SU-DHL-6 (cell line): ENCODE measurements around the gene DKC1.

Experiments used
- H2AFZ ChIP-seq: fragments of 200-600 bp; sonication (generic); 2 replicates; pipeline ENCODE4 v1.6.1; 2014; ENCODE audit warnings: low read depth, mild to moderate bottlenecking, moderate library complexity, mixed read lengths, antibody characterized with exemption, low read length; ENCODE audit not compliant: severe bottlenecking
- H3F3A ChIP-seq: fragments of 200-600 bp; shearing (Covaris generic); 2 replicates; pipeline ENCODE4 v1.6.0; 2016; ENCODE audit warnings: antibody characterized with exemption, mild to moderate bottlenecking; ENCODE audit not compliant: insufficient read depth
- H3K27ac ChIP-seq: fragments of 200-600 bp; sonication (generic); 2 replicates; pipeline ENCODE4 v1.5.1; 2016; ENCODE audit warnings: low read depth, mild to moderate bottlenecking, low read length, moderate library complexity, mixed read lengths
- H3K27me3 ChIP-seq: fragments of 200-600 bp; sonication (generic), shearing (Covaris generic); 2 replicates; pipeline ENCODE4 v1.6.0; 2014; ENCODE audit warnings: mild to moderate bottlenecking, low read length
- H3K36me3 ChIP-seq: fragments of 200-600 bp; sonication (generic); 2 replicates; pipeline ENCODE4 v1.6.1; 2014; ENCODE audit warnings: mild to moderate bottlenecking, low read length, mixed read lengths
- H3K4me2 ChIP-seq: fragments of 300-600, 200-600 bp; shearing (Covaris generic), sonication (generic); 2 replicates; pipeline ENCODE4 v1.6.0; 2014; ENCODE audit warnings: low read length, low read depth, mild to moderate bottlenecking; ENCODE audit not compliant: poor library complexity, severe bottlenecking
- H3K4me3 ChIP-seq: fragments of 200-600 bp; sonication (generic); 2 replicates; pipeline ENCODE4 v1.5.1; 2014; ENCODE audit warnings: antibody characterized with exemption, low read length, mild to moderate bottlenecking, mixed read lengths; ENCODE audit not compliant: insufficient read depth, poor library complexity, severe bottlenecking
- H3K79me2 ChIP-seq: fragments of 200-600 bp; sonication (generic); 2 replicates; pipeline ENCODE4 v1.6.1; 2014; ENCODE audit warnings: mild to moderate bottlenecking, low read length, moderate library complexity; ENCODE audit not compliant: insufficient read depth
- H3K9ac ChIP-seq: fragments of 200-600 bp; sonication (generic); 2 replicates; pipeline ENCODE4 v1.7.0; 2014; ENCODE audit warnings: mild to moderate bottlenecking, low read length
- H3K9me2 ChIP-seq: fragments of 200-600 bp; sonication (generic); replicated peaks from 2 replicates; pipeline ENCODE4 v1.6.1; 2014; ENCODE audit warnings: low read length; ENCODE audit not compliant: insufficient read depth
- H3K9me3 ChIP-seq: fragments of 200-600 bp; sonication (generic); 2 replicates; pipeline ENCODE4 v1.6.1; 2014; ENCODE audit warnings: low read length, mixed read lengths; ENCODE audit not compliant: insufficient read depth
- H4K20me1 ChIP-seq: fragments of 200-600 bp; sonication (generic); 2 replicates; pipeline ENCODE4 v1.6.1; 2014; ENCODE audit warnings: low read depth, mild to moderate bottlenecking, antibody characterized with exemption, low read length, moderate library complexity, mixed read lengths
- CTCF ChIP-seq: fragments of 200-600 bp; sonication (generic); IDR thresholded peaks from one replicate; pipeline ENCODE4 v1.5.1; 2017; ENCODE audit warnings: antibody characterized with exemption, mild to moderate bottlenecking, low read length, moderate library complexity; ENCODE audit not compliant: insufficient read depth, poor library complexity, severe bottlenecking
- EZH2phosphoT487 ChIP-seq: fragments of 200-600 bp; sonication (generic), shearing (Covaris generic); conservative IDR thresholded peaks from 2 replicates; pipeline ENCODE4 v1.6.1; 2018; ENCODE audit warnings: mild to moderate bottlenecking, antibody characterized with exemption, low read length, moderate library complexity, mixed read lengths

The DKC1 gene

GRCh38 chrX:154793084-154793795 is 30.6 kb downstream of the DKC1 start:
- H3K4me2 ChIP-seq = no peak overlapping the region
- H3K27ac ChIP-seq = no peak overlapping the region
- TF ChIP-seq CTCF (no peak), EZH2phosphoT487 (no peak)
- no peak overlapping the region for H3K4me3 ChIP-seq
- H3F3A ChIP-seq = no peaks in the 10 kb centered on the region
- H3K9me2 ChIP-seq = no peaks in the 10 kb centered on the region
- no peaks in the 10 kb centered on the region for H3K36me3 ChIP-seq
- no peaks in the 10 kb centered on the region for H3K27me3 ChIP-seq
- no peak overlapping the region for H2AFZ ChIP-seq
- no peaks in the 10 kb centered on the region for H3K9me3 ChIP-seq
- H4K20me1 ChIP-seq = no peaks in the 10 kb centered on the region
- no peaks in the 10 kb centered on the region for H3K79me2 ChIP-seq
- no peak overlapping the region for H3K9ac ChIP-seq

GRCh38 chrX:154795016-154795415 is 32.4 kb downstream of the DKC1 start:
- Histone ChIP-seq H3K27ac (no peak overlapping the region), H3K27me3 (no peaks in the 10 kb centered on the region)

GRCh38 chrX:154797006-154797405 is 34.3 kb downstream of the DKC1 start:
- no peaks in the 10 kb centered on the region for H3K79me2 ChIP-seq

More at GRCh38 chrX:154795016-154795415, 32.4 kb downstream of the DKC1 start:
- no peaks in the 10 kb centered on the region for H3F3A ChIP-seq
- no peak for TF ChIP-seq EZH2phosphoT487
- TF ChIP-seq CTCF = no peak
- no peak overlapping the region for H3K9ac ChIP-seq
- no peaks in the 10 kb centered on the region for H3K9me3 ChIP-seq
- no peaks in the 10 kb centered on the region for H3K36me3 ChIP-seq
- no peaks in the 10 kb centered on the region for H4K20me1 ChIP-seq
- H3K4me2 ChIP-seq = no peak overlapping the region
- no peaks in the 10 kb centered on the region for H3K9me2 ChIP-seq
- no peak overlapping the region for H2AFZ ChIP-seq
- no peaks in the 10 kb centered on the region for H3K79me2 ChIP-seq
- no peak overlapping the region for H3K4me3 ChIP-seq

More at GRCh38 chrX:154797006-154797405, 34.3 kb downstream of the DKC1 start:
- Histone ChIP-seq H3K36me3 (no peaks in the 10 kb centered on the region), H4K20me1 (no peaks in the 10 kb centered on the region), H3F3A (no peaks in the 10 kb centered on the region), H2AFZ (no peak overlapping the region), H3K4me3 (no peak overlapping the region), H3K9me3 (no peaks in the 10 kb centered on the region), H3K27ac (no peak overlapping the region), H3K27me3 (no peaks in the 10 kb centered on the region), H3K4me2 (no peak overlapping the region), H3K9ac (no peak overlapping the region), H3K9me2 (no peaks in the 10 kb centered on the region)
- TF ChIP-seq CTCF (no peak), EZH2phosphoT487 (no peak)
